ENCODE data around the gene ZNF512.

DNA sequence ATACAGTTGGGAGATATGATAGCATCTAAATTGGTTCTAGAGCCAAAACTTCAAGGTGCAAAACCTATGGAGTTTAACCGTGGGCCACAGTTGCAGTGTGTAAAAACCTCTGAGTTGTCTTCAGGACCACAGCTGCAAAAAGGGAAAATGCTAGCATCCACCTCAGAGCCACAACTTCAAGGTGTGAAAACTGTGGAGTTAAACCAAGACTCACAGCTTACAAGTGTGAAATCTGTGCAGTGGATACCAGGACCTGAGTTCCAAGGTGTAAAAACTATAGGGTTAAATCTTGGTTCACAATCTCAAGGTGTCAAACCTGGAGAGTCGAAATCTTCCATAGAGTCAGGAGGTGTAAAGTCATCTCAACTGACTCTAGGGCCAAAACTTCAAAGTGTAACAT is 10.4 kb upstream of the ZNF512 start:
- TF ChIP-seq, protein P1, sequence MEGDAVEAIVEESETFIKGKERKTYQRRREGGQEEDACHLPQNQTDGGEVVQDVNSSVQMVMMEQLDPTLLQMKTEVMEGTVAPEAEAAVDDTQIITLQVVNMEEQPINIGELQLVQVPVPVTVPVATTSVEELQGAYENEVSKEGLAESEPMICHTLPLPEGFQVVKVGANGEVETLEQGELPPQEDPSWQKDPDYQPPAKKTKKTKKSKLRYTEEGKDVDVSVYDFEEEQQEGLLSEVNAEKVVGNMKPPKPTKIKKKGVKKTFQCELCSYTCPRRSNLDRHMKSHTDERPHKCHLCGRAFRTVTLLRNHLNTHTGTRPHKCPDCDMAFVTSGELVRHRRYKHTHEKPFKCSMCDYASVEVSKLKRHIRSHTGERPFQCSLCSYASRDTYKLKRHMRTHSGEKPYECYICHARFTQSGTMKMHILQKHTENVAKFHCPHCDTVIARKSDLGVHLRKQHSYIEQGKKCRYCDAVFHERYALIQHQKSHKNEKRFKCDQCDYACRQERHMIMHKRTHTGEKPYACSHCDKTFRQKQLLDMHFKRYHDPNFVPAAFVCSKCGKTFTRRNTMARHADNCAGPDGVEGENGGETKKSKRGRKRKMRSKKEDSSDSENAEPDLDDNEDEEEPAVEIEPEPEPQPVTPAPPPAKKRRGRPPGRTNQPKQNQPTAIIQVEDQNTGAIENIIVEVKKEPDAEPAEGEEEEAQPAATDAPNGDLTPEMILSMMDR (IDR thresholded peaks at IDR 0.05) = no peak
- TF ChIP-seq POLR2A (IDR thresholded peaks at IDR 0.05) = no peak

Measured in uterus (tissue), 2 donors.